DOHH2 (cell line): ENCODE data around the gene CCDC34.

Experiments used
- CTCF ChIP-seq: fragments of 200-600 bp; sonication (generic); IDR thresholded peaks from one replicate; pipeline ENCODE4 v1.5.1; 2014; ENCODE audit warnings: antibody characterized with exemption, mild to moderate bottlenecking, low read depth, low read length; ENCODE audit not compliant: poor library complexity, severe bottlenecking
- EZH2phosphoT487 ChIP-seq: fragments of 200-600 bp; sonication (generic); IDR thresholded peaks from 2 replicates; pipeline ENCODE4 v1.6.1; 2017; ENCODE audit warnings: borderline replicate concordance, mild to moderate bottlenecking, antibody characterized with exemption, low read length, moderate library complexity, mixed read lengths

- TF ChIP-seq CTCF: no peak
- TF ChIP-seq EZH2phosphoT487: no peak
Observed at GRCh38 chr11:27290261-27291050, 72.6 kb downstream of the CCDC34 start.
